ENCODE data around the gene MISP. TPM values are rescaled to one million over a fixed set of nuclear protein-coding genes. Genes with fewer than 3 reads are reported as not detected.
A peak's percentile ranks its signal among the peaks of the same experiment; 100 is the strongest.

Gene MISP
- total and polyA plus RNA-seq, 2 of the 13 experiments (the other 11 are each of a cell fraction or from before 2014, with no cell fraction given), result 0.67 to 1.3 TPM

DNA sequence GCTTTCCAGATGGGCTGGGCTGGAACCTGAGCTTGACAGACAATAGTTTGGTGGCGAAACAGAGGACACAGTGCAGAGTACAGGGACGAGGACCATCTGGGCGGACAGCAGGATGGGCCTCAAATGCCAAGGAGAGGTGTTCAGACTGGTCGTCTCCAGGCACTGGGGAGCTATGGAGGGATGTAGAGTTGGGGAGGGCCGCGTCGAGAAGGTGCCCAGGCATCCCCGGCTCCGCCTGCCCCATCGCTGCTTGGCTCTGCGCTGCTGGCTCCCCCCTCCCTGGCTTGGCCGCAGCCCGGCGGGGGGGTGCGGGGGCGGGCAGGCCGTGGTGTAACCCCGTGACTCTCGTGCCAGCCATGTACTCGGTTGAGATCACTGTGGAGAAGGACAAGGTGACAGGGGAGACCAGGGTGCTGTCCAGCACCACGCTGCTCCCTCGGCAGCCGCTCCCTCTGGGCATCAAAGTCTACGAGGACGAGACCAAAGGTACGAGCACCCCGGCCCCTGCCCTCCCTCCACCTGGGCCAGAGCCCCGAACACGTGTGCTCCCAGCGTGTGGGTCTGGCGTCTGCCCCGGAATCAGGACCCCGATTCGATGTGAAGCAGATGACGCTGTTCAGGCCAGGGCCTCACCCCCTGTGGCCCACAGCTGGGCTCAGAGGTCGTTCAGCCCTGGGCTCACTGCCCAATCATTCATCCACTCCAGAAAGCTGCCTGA lies 10.8 kb upstream of the MISP start (continued):
- TF ChIP-seq PAXIP1 (CRISPR knock-in tag; conservative IDR thresholded peaks at IDR 0.05) (peak; percentile 75), ZSCAN29 (CRISPR knock-in tag; conservative IDR thresholded peaks at IDR 0.05) (peak; percentile 94), ZNF644 (CRISPR knock-in tag; IDR thresholded peaks at IDR 0.05; ENCODE audit: low read depth) (0 out of 2 replicates have a peak, but pooled peaks have one; percentile 13), DRAP1 (CRISPR knock-in tag; IDR thresholded peaks at IDR 0.05) (no peak; the same call in 1 of the 2 replicates), NR0B2 (CRISPR knock-in tag; IDR thresholded peaks at IDR 0.05) (0 out of 2 replicates have a peak, but pooled peaks have one; percentile 41), TERF1 (CRISPR knock-in tag; IDR thresholded peaks at IDR 0.05) (0 out of 2 replicates have a peak, but pooled peaks have one; percentile 34), ISL2 (CRISPR knock-in tag; IDR thresholded peaks at IDR 0.05) (no peak), ZNF124 (CRISPR knock-in tag; IDR thresholded peaks at IDR 0.05) (no peak), ZNF264 (CRISPR knock-in tag; IDR thresholded peaks at IDR 0.05) (no peak), SPEN (CRISPR knock-in tag; IDR thresholded peaks at IDR 0.05; ENCODE audit: low read depth) (peak; percentile 78; the same call in 1 of the 2 replicates), ZFP37 (CRISPR knock-in tag; IDR thresholded peaks at IDR 0.05; ENCODE audit: borderline replicate concordance) (peak; percentile 76; the same call in 1 of the 2 replicates)
- TF ChIP-seq, protein P1, sequence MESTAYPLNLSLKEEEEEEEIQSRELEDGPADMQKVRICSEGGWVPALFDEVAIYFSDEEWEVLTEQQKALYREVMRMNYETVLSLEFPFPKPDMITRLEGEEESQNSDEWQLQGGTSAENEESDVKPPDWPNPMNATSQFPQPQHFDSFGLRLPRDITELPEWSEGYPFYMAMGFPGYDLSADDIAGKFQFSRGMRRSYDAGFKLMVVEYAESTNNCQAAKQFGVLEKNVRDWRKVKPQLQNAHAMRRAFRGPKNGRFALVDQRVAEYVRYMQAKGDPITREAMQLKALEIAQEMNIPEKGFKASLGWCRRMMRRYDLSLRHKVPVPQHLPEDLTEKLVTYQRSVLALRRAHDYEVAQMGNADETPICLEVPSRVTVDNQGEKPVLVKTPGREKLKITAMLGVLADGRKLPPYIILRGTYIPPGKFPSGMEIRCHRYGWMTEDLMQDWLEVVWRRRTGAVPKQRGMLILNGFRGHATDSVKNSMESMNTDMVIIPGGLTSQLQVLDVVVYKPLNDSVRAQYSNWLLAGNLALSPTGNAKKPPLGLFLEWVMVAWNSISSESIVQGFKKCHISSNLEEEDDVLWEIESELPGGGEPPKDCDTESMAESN (CRISPR knock-in tag; conservative IDR thresholded peaks at IDR 0.05), result peak; percentile 52; the same call in 1 of the 2 replicates
- TF ChIP-seq, protein P2, sequence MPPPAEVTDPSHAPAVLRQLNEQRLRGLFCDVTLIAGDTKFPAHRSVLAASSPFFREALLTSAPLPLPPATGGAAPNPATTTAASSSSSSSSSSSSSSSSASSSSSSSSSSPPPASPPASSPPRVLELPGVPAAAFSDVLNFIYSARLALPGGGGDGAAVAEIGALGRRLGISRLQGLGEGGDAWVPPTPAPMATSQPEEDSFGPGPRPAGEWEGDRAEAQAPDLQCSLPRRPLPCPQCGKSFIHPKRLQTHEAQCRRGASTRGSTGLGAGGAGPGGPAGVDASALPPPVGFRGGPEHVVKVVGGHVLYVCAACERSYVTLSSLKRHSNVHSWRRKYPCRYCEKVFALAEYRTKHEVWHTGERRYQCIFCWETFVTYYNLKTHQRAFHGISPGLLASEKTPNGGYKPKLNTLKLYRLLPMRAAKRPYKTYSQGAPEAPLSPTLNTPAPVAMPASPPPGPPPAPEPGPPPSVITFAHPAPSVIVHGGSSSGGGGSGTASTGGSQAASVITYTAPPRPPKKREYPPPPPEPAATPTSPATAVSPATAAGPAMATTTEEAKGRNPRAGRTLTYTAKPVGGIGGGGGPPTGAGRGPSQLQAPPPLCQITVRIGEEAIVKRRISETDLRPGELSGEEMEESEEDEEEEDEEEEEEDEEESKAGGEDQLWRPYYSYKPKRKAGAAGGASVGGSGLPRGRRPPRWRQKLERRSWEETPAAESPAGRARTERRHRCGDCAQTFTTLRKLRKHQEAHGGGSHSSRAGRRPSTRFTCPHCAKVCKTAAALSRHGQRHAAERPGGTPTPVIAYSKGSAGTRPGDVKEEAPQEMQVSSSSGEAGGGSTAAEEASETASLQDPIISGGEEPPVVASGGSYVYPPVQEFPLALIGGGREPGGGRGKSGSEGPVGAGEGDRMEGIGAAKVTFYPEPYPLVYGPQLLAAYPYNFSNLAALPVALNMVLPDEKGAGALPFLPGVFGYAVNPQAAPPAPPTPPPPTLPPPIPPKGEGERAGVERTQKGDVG (CRISPR knock-in tag; IDR thresholded peaks at IDR 0.05; ENCODE audit: borderline replicate concordance), result no peak
- TF ChIP-seq, protein P3, sequence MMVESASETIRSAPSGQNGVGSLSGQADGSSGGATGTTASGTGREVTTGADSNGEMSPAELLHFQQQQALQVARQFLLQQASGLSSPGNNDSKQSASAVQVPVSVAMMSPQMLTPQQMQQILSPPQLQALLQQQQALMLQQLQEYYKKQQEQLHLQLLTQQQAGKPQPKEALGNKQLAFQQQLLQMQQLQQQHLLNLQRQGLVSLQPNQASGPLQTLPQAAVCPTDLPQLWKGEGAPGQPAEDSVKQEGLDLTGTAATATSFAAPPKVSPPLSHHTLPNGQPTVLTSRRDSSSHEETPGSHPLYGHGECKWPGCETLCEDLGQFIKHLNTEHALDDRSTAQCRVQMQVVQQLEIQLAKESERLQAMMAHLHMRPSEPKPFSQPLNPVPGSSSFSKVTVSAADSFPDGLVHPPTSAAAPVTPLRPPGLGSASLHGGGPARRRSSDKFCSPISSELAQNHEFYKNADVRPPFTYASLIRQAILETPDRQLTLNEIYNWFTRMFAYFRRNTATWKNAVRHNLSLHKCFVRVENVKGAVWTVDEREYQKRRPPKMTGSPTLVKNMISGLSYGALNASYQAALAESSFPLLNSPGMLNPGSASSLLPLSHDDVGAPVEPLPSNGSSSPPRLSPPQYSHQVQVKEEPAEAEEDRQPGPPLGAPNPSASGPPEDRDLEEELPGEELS (CRISPR knock-in tag; IDR thresholded peaks at IDR 0.05), result peak; percentile 11; the same call in 1 of the 2 replicates

Measured in HepG2 (cell line).